Endothelial cell of umbilical vein (primary cell): ENCODE measurements around the gene SPIB. TPM values are rescaled to one million over a fixed set of nuclear protein-coding genes. Genes with fewer than 3 reads are reported as not detected.

Experiments
- BruUV-seq: library from RNA; stranded (reverse); fragments of 400-500 nt; replicated peaks from 2 replicates; lab custom pipeline; 2021; lab: Mats Ljungman, UMichigan
- CTCF ChIA-PET: fragments of 300-600, 350-600 bp; sonication (Branson Sonifier 250); formaldehyde crosslinking; loops from one replicate; lab custom pipeline; 2021; ENCODE audit warnings: antibody characterized with exemption, inconsistent platforms; lab: Charles Lee
- POLR2A ChIA-PET: fragments of 300-600, 350-600 bp; sonication (Branson Sonifier 250); formaldehyde crosslinking; loops from one replicate; lab custom pipeline; 2021; ENCODE audit warnings: antibody characterized with exemption, inconsistent platforms; lab: Charles Lee
- DNase-seq: peaks from one replicate; pipeline ENCODE4 v3.0.0-alpha.2; 2011; ENCODE audit warnings: low read depth, low spot score
- FAIRE-seq: peaks from 2 replicates; lab custom pipeline; 2011; peaks lifted over from hg19 to GRCh38; lab: Jason Lieb, UNC
- H2AFZ ChIP-seq: 2 replicates; pipeline ENCODE4 v1.6.0; 2012; ENCODE audit warnings: low read depth, low read length, control low read depth, inconsistent platforms
- H3K27ac ChIP-seq: 2 replicates; pipeline ENCODE4 v1.5.1; 2011; ENCODE audit warnings: low read depth, mild to moderate bottlenecking, control low read depth, low read length, moderate library complexity; ENCODE audit not compliant: insufficient read depth
- H3K27me3 ChIP-seq, 2 experiments: 2 replicates each; pipeline versions ENCODE4 v1.6.0 to v1.6.1; 2011; ENCODE audit warnings: low read length in 2 of 2, mixed read lengths in 1 of 2; ENCODE audit not compliant: control insufficient read depth in 2 of 2, insufficient read depth in 2 of 2
- H3K36me3 ChIP-seq, 2 experiments: 2 replicates in 1 of 2; 3 replicates in 1 of 2; pipeline ENCODE4 v1.5.1; 2011; ENCODE audit warnings: low read length in 2 of 2, mild to moderate bottlenecking in 1 of 2, moderate library complexity in 1 of 2; ENCODE audit not compliant: control insufficient read depth in 2 of 2, insufficient read depth in 2 of 2; ENCODE audit errors: extremely low read depth in 1 of 2
- H3K4me1 ChIP-seq: 3 replicates; pipeline ENCODE4 v1.5.1; 2011; ENCODE audit warnings: mild to moderate bottlenecking, low read length; ENCODE audit not compliant: control insufficient read depth, insufficient read depth; ENCODE audit errors: extremely low read depth
- H3K4me2 ChIP-seq: 2 replicates; pipeline ENCODE4 v1.6.1; 2011; ENCODE audit warnings: low read length, control low read depth, mixed read lengths; ENCODE audit not compliant: insufficient read depth
- H3K4me3 ChIP-seq, 3 experiments: fragments of 200-600 bp in 1 of 3; sonication (generic), shearing (Covaris generic) in 1 of 3; replicated peaks in 1 of 3; 2 replicates each; pipeline ENCODE4 v1.5.1; 2011 to 2016; ENCODE audit warnings: control low read depth in 3 of 3, low read length in 3 of 3, mild to moderate bottlenecking in 2 of 3, inconsistent platforms in 1 of 3, low read depth in 1 of 3, moderate library complexity in 1 of 3; ENCODE audit not compliant: insufficient read depth in 1 of 3
- H3K79me2 ChIP-seq: 2 replicates; pipeline ENCODE4 v1.6.0; 2012; ENCODE audit warnings: low read length, inconsistent platforms; ENCODE audit not compliant: control insufficient read depth, insufficient read depth
- H3K9ac ChIP-seq: replicated peaks from 2 replicates; pipeline ENCODE3; 2011; ENCODE audit warnings: low read length, control low read depth; ENCODE audit not compliant: insufficient read depth; ENCODE audit errors: extremely low read depth
- H3K9me1 ChIP-seq: replicated peaks from 3 replicates; pipeline ENCODE4 v1.6.0; 2011; ENCODE audit warnings: mild to moderate bottlenecking, low read length; ENCODE audit not compliant: control insufficient read depth, insufficient read depth; ENCODE audit errors: extremely low read depth
- H3K9me3 ChIP-seq: replicated peaks from 2 replicates; pipeline ENCODE4 v1.5.1; 2012; ENCODE audit warnings: low read length, inconsistent platforms; ENCODE audit not compliant: control insufficient read depth, insufficient read depth
- H4K20me1 ChIP-seq: replicated peaks from 2 replicates; pipeline ENCODE3; 2011; ENCODE audit warnings: mild to moderate bottlenecking, low read length; ENCODE audit not compliant: control insufficient read depth, insufficient read depth; ENCODE audit errors: extremely low read depth
- EZH2 ChIP-seq: IDR thresholded peaks from 2 replicates; pipeline ENCODE4 v1.6.1; 2012; ENCODE audit warnings: borderline replicate concordance, low read depth, mild to moderate bottlenecking, moderate library complexity, low read length, inconsistent platforms; ENCODE audit not compliant: severe bottlenecking
- FOS ChIP-seq: IDR thresholded peaks from 2 replicates; pipeline ENCODE4 v1.6.1; 2011; ENCODE audit warnings: mild to moderate bottlenecking, low read length, moderate library complexity, borderline replicate concordance; ENCODE audit not compliant: insufficient read depth
- GATA2 ChIP-seq: IDR thresholded peaks from 2 replicates; pipeline ENCODE4 v1.7.0; 2011; ENCODE audit warnings: low read depth, mild to moderate bottlenecking, moderate library complexity, mixed read lengths, low read length; ENCODE audit not compliant: insufficient read length, insufficient read depth
- JUN ChIP-seq: IDR thresholded peaks from 2 replicates; pipeline ENCODE4 v1.6.1; 2011; ENCODE audit warnings: borderline replicate concordance, low read depth; ENCODE audit not compliant: insufficient read length, insufficient read depth
- MAX ChIP-seq: IDR thresholded peaks from 2 replicates; pipeline ENCODE4 v1.6.1; 2011; ENCODE audit not compliant: insufficient read depth, insufficient read length
- MYC ChIP-seq: IDR thresholded peaks from one replicate; pipeline ENCODE4 v1.6.1; 2011; ENCODE audit warnings: mild to moderate bottlenecking, low read depth, low read length
- POLR2A ChIP-seq: IDR thresholded peaks from 2 replicates; pipeline ENCODE4 v1.6.1; 2012; ENCODE audit warnings: low read depth, mild to moderate bottlenecking, control low read depth, low read length
- POLR2AphosphoS5 ChIP-seq: IDR thresholded peaks from 2 replicates; pipeline ENCODE4 v1.6.1; 2012; ENCODE audit warnings: low read depth, mild to moderate bottlenecking, control low read depth, low read length, moderate library complexity; ENCODE audit not compliant: insufficient read depth
- dilution Hi-C: fragments of 300-500 bp; cut with MboI; formaldehyde crosslinking; loops from one replicate; pipeline ENCODE4 v1.15.0; 2019; ENCODE audit warnings: low sequenced_read_pairs; ENCODE audit not compliant: extremely low pct_ligation_motif_present
- intact Hi-C: fragments of 100-400 bp; cut with micrococcal nuclease; formaldehyde crosslinking; loops from one replicate; pipeline ENCODE4 v1.10.0; 2022
- polyA plus RNA-seq, 4 experiments: library from polyadenylated mRNA; depleted of rRNA in 3 of 4; stranded (reverse) in 3 of 4; unstranded in 1 of 4; fragments of >200 nt; gene quantifications; 2 replicates each; pipeline versions ENCODE4 v1.2.1 to v1.2.3, GENCODE V29; 2011 to 2012; ENCODE audit warnings: missing spikeins in 1 of 4
- total RNA-seq: library from RNA; stranded (reverse); gene quantifications from 2 replicates; pipeline ENCODE4 v1.2.3, GENCODE V29; 2021
- TF ChIP-seq, protein P1 (sequence below), 2 donors: IDR thresholded peaks; 1 replicate in 1 of 2; 2 replicates in 1 of 2; pipeline ENCODE4 v1.5.1; 2011; ENCODE audit warnings: low read length in 2 of 2, mild to moderate bottlenecking in 2 of 2, moderate library complexity in 2 of 2, control low read depth in 1 of 2, inconsistent platforms in 1 of 2, low read depth in 1 of 2; ENCODE audit not compliant: insufficient read depth in 1 of 2; ENCODE audit errors: extremely low read depth in 1 of 2

The SPIB gene
- total and polyA plus RNA-seq, 2 donors (not counting 3 experiments of a cell fraction or from before 2014, with no cell fraction given), result not detected

DNA sequence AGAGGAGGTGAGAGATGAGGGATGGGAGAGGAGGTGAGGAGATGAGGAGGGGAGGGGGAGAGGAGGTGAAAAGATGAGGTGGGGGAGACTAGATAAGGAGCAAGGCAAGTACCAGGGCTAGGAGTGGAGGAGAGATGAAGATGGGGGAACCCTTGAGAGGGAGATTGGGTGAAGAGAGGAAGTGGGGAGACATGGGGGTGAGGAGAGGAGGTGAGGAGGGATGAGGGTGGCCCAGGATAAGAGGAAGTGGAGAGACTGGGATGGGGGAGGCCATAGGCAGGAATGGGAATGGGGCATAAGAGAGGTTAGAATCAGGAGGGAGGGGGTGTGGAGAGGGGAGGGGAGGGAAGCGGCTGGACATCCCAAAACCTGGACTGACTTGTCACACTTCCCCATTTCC, 40.9 kb downstream of the SPIB start:
- dilution Hi-C loops, result no loop called here
- Histone ChIP-seq H3K4me1 (no peaks in the 10 kb centered on the region), H3K4me3 (no peak overlapping the region), H3K9me1 (no peaks in the 10 kb centered on the region), H4K20me1 (no peaks in the 10 kb centered on the region), H3K27ac (no peak overlapping the region), H3K9ac (no peak overlapping the region), H3K79me2 (no peaks in the 10 kb centered on the region), H3K9me3 (no peaks in the 10 kb centered on the region), H3K36me3 (no peaks in the 10 kb centered on the region), H2AFZ (no peak overlapping the region), H3K27me3 (no peaks in the 10 kb centered on the region), H3K4me2 (no peak overlapping the region)
- intact Hi-C loops, result loop anchor here (2.0 kb wide), 1 partner anchor 17 kb away; the partner anchor contains the start of genes EMC10 and GARIN5A
- ChIA-PET CTCF (interaction anchor here (0.9 to 7.4 kb wide), 4 partner anchors 14 to 131 kb away, joined by 3 to 144 read pairs (median 40); no protein-coding TSS in a partner anchor), POLR2A (no interaction called here)
- TF ChIP-seq MAX (no peak), JUN (no peak), MYC (no peak), GATA2 (no peak), POLR2AphosphoS5 (no peak), POLR2A (no peak), FOS (no peak), EZH2 (no peak)
- TF ChIP-seq, protein P1, sequence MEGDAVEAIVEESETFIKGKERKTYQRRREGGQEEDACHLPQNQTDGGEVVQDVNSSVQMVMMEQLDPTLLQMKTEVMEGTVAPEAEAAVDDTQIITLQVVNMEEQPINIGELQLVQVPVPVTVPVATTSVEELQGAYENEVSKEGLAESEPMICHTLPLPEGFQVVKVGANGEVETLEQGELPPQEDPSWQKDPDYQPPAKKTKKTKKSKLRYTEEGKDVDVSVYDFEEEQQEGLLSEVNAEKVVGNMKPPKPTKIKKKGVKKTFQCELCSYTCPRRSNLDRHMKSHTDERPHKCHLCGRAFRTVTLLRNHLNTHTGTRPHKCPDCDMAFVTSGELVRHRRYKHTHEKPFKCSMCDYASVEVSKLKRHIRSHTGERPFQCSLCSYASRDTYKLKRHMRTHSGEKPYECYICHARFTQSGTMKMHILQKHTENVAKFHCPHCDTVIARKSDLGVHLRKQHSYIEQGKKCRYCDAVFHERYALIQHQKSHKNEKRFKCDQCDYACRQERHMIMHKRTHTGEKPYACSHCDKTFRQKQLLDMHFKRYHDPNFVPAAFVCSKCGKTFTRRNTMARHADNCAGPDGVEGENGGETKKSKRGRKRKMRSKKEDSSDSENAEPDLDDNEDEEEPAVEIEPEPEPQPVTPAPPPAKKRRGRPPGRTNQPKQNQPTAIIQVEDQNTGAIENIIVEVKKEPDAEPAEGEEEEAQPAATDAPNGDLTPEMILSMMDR (IDR thresholded peaks at IDR 0.05; ENCODE audit: extremely low read depth in 1 of 2, insufficient read depth in 1 of 2, low read depth in 1 of 2, low read length in 2 of 2), result no peak
- no peak for FAIRE-seq
- DNase-seq, result no peak
- BruUV-seq, result no TSS peak
